Mesothelial cell of epicardium (in vitro differentiated cells): ENCODE data around the gene SSBP3. TPM values are rescaled to one million over a fixed set of nuclear protein-coding genes. Genes with fewer than 3 reads are reported as not detected.

Experiments used
- DNase-seq, 2 experiments: peaks; one replicate each; pipeline ENCODE4 v3.0.0; 2021; ENCODE audit warnings: low spot score in 2 of 2; ENCODE audit not compliant: unreplicated experiment in 2 of 2
- H3K27ac Mint-ChIP-seq: 2 replicates; pipeline ENCODE4 v1.8.0; 2021; ENCODE audit warnings: mixed read lengths
- H3K27me3 Mint-ChIP-seq: 2 replicates; pipeline ENCODE4 v1.8.0; 2021; ENCODE audit warnings: low read depth, mixed read lengths
- H3K36me3 Mint-ChIP-seq: 2 replicates; pipeline ENCODE4 v1.8.0; 2021; ENCODE audit warnings: mixed read lengths
- H3K4me1 Mint-ChIP-seq: 2 replicates; pipeline ENCODE4 v1.8.0; 2021; ENCODE audit warnings: mixed read lengths
- H3K4me3 Mint-ChIP-seq: 2 replicates; pipeline ENCODE4 v1.8.0; 2021; ENCODE audit warnings: mild to moderate bottlenecking, moderate library complexity, mixed read lengths
- H3K9me3 Mint-ChIP-seq: 2 replicates; pipeline ENCODE4 v1.8.0; 2021; ENCODE audit warnings: mixed read lengths
- total RNA-seq: library from RNA; stranded (reverse); gene quantifications from 3 replicates; pipeline ENCODE4 v1.2.1, GENCODE V29; 2021
- TF ChIP-seq, protein P1 (sequence below): fragments of 200-600 bp; sonication (generic); IDR thresholded peaks from one replicate; pipeline ENCODE4 v1.5.0; 2021; ENCODE audit warnings: antibody characterized with exemption; ENCODE audit not compliant: unreplicated experiment

SSBP3 gene
- total RNA-seq, 1 donor from 2014 or later = 172 TPM

DNA sequence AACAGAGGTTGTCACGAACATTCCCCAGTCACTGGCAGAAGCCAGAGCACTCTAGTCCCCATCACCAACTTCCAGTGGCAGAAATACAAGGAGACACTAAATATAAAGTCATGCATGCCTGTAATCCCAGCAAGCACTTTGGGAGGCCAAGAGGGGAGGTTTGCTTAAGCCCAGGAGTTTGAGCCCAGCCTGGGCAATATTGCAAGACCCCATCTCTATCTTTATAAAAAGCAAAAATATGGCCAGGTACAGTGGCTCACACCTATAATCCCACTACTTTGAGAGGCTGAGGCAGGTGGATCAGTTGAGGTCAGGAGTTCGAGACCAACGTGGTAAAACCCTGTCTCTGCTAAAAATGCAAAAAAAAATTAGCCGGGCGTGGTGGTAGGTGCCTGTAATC, 212.7 kb downstream of the SSBP3 start:
- Mint-ChIP-seq H3K27me3 (no peaks in the 10 kb centered on the region), H3K9me3 (no peaks in the 10 kb centered on the region), H3K36me3 (peaks cover 1% of the 10 kb centered on the region), H3K27ac (no peak overlapping the region), H3K4me1 (no peaks in the 10 kb centered on the region), H3K4me3 (no peak overlapping the region)
- DNase-seq = no peak
- TF ChIP-seq, protein P1, sequence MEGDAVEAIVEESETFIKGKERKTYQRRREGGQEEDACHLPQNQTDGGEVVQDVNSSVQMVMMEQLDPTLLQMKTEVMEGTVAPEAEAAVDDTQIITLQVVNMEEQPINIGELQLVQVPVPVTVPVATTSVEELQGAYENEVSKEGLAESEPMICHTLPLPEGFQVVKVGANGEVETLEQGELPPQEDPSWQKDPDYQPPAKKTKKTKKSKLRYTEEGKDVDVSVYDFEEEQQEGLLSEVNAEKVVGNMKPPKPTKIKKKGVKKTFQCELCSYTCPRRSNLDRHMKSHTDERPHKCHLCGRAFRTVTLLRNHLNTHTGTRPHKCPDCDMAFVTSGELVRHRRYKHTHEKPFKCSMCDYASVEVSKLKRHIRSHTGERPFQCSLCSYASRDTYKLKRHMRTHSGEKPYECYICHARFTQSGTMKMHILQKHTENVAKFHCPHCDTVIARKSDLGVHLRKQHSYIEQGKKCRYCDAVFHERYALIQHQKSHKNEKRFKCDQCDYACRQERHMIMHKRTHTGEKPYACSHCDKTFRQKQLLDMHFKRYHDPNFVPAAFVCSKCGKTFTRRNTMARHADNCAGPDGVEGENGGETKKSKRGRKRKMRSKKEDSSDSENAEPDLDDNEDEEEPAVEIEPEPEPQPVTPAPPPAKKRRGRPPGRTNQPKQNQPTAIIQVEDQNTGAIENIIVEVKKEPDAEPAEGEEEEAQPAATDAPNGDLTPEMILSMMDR = no peak

DNA sequence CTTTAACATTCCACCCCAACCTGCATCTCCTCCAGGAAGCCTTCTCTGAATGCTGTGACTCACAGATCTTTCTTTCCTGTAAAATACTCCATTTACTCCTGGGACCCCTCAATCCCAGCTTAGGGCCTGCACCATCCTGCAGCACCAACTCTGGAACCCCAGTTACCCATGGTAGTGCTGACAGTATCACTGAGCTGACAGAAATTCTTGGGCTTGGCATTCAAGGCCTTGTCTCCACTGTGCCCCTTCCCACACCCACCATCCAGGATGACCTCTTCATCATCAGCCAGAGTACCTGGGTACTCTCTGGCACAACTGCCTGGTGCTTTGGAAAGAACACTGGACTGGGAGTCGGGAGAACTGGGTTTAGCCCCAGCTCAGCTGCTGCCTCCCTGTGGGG, 214.7 kb downstream of the SSBP3 start:
- TF ChIP-seq, protein P1 = no peak
- H3K4me1 Mint-ChIP-seq = no peaks in the 10 kb centered on the region
- peaks cover 1% of the 10 kb centered on the region for H3K36me3 Mint-ChIP-seq
- no peak for DNase-seq
- no peak overlapping the region for H3K27ac Mint-ChIP-seq
- no peaks in the 10 kb centered on the region for H3K27me3 Mint-ChIP-seq
- no peak overlapping the region for H3K4me3 Mint-ChIP-seq
- H3K9me3 Mint-ChIP-seq = no peaks in the 10 kb centered on the region

DNA sequence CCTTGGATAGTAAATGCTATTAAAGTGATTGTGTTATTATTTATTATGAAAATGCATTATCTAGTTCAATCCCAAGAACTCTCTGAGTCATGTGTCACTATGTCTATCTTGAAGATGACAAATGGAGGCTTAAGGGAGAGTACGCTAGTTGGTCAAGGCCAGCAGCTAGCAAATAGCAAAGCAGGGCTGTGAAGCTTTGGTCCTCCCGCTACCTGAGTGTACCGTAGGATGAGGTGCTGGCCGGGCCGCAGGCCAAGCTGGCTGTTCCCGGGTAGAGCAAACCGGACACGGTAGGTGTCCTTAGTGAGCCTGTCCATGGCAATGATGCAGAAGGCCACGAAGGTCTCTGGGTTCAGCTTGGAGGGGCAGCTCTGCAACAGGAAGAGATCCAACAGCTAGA, 215.7 kb downstream of the SSBP3 start:
- DNase-seq = no peak
- TF ChIP-seq, protein P1 = no peak
- H3K36me3 Mint-ChIP-seq = peaks cover 4% of the 10 kb centered on the region
- no peaks in the 10 kb centered on the region for H3K27me3 Mint-ChIP-seq
- no peaks in the 10 kb centered on the region for H3K4me1 Mint-ChIP-seq
- H3K27ac Mint-ChIP-seq = no peak overlapping the region
- H3K9me3 Mint-ChIP-seq = no peaks in the 10 kb centered on the region
- no peak overlapping the region for H3K4me3 Mint-ChIP-seq

DNA sequence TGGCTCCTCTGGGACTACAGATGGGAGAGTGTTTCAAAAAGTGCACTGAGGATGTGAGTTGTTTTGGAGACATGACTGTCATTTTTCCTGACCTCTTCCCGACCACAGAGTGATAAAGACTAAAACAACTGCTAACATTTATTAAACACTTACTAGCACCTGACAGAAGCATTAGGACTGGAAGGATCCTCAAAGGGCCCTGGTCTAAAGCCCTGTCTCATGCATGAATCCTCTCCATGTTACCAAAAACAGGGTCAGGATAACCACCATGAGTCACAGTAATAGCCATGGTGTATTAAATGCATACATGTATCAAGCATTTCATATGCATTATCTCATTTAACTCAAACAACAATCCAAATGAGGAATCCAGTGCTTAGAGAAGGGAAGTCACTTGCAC, 217.9 kb downstream of the SSBP3 start:
- no peaks in the 10 kb centered on the region for H3K4me1 Mint-ChIP-seq
- TF ChIP-seq, protein P1 = no peak
- no peak overlapping the region for H3K4me3 Mint-ChIP-seq
- no peaks in the 10 kb centered on the region for H3K27me3 Mint-ChIP-seq
- H3K36me3 Mint-ChIP-seq = peaks cover 4% of the 10 kb centered on the region
- H3K27ac Mint-ChIP-seq = no peak overlapping the region
- DNase-seq = no peak
- H3K9me3 Mint-ChIP-seq = no peaks in the 10 kb centered on the region

DNA sequence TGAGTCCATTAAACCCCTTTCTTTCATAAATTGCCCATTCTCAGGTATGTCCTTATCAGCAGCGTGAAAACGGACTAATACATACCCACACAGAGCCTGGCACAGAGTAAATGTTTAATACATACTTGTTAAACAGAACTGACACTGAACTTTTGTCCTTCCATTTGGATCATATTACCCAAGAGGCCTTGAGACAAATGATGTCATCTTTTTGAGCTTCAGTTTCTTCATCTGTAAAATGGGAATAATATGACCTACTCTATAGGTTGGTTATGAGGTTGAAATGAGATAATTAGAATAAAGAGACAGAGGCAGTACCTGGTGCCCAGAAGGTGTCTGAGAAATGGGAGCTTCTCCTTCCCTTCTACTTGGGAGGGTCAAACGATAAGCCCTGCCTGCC, 220.1 kb downstream of the SSBP3 start:
- Mint-ChIP-seq H3K4me3 (no peak overlapping the region), H3K36me3 (peaks cover 11% of the 10 kb centered on the region), H3K27ac (no peak overlapping the region), H3K9me3 (no peaks in the 10 kb centered on the region), H3K27me3 (no peaks in the 10 kb centered on the region), H3K4me1 (no peaks in the 10 kb centered on the region)
- DNase-seq = no peak
- TF ChIP-seq, protein P1 = no peak

DNA sequence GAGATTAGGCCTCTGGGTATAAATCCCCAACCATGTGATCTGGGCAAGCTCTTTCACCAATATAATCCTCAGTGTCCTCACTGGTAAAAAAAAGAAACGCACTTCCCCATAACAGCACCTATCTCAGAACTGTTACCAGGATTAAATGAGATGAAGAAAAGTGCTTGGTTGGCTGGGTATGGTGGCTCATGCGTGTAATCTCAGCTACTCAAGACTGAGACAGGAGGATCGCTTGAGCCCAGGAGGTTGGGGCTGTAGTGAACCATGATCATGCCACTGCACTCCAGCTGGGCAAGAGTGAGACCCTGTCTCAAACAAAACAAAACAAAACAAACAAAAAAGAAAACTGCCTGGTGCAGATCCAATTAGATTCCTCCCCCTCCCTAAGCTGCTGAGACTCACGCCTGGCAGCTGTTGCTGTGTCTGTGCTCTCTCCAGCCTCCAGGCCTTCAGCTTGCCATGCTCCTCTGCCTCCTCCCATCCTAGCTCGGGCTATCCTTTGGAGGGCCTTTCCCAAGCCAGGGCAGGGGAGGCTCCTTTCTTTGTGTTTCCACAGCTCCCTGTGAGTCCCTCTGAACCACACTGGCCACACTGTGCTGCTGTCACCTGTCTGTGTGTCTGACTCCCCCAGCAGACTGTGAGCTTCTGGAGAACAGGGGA, 225.4 kb downstream of the SSBP3 start:
- Mint-ChIP-seq H3K36me3 (peaks cover 10% of the 10 kb centered on the region), H3K4me1 (no peaks in the 10 kb centered on the region), H3K27me3 (no peaks in the 10 kb centered on the region), H3K27ac (no peak overlapping the region), H3K4me3 (no peak overlapping the region), H3K9me3 (no peaks in the 10 kb centered on the region)
- TF ChIP-seq, protein P1 = no peak
- DNase-seq = no peak
